Ascending aorta (tissue), 2 donors: ENCODE data around the gene CBARP. TPM values are rescaled to one million over a fixed set of nuclear protein-coding genes. Genes with fewer than 3 reads are reported as not detected.

ENCODE experiments used
- DNase-seq, 2 donors: peaks; one replicate each; pipeline ENCODE4 v3.0.0-alpha.2; 2019; ENCODE audit warnings: low spot score in 2 of 2
- H3K27ac ChIP-seq, 2 donors: fragments of 200-600 bp; sonication (generic); one replicate each; pipeline ENCODE4 v1.5.1; 2016 to 2017; ENCODE audit warnings: mild to moderate bottlenecking in 1 of 2
- H3K27me3 ChIP-seq: fragments of 200-600 bp; sonication (generic); one replicate; pipeline ENCODE4 v1.5.1; 2017
- H3K36me3 ChIP-seq, 2 donors: fragments of 200-600 bp; sonication (generic); one replicate each; pipeline ENCODE4 v1.5.1; 2016
- H3K4me1 ChIP-seq, 2 donors: fragments of 200-600 bp; sonication (generic); one replicate each; pipeline ENCODE4 v1.5.1; 2016 to 2017; ENCODE audit warnings: mild to moderate bottlenecking in 1 of 2
- H3K4me3 ChIP-seq, 2 donors: fragments of 200-600 bp; sonication (generic); one replicate each; pipeline ENCODE4 v1.5.1; 2016 to 2017; ENCODE audit warnings: mild to moderate bottlenecking in 1 of 2
- H3K9me3 ChIP-seq, 2 donors: fragments of 200-600 bp; sonication (generic); one replicate each; pipeline ENCODE4 v1.5.1; 2016
- intact Hi-C: fragments of 100-400 bp; cut with DNase I; formaldehyde crosslinking; loops from one replicate; pipeline ENCODE4 v1.15.1; 2023
- total RNA-seq: library from RNA; depleted of rRNA; stranded (reverse); fragments of >200 nt; gene quantifications from one replicate; pipeline ENCODE4 v1.1.0, GENCODE V29; 2016
- TF ChIP-seq, protein P1 (sequence below), 3 experiments: fragments of 200-600 bp in 2 of 3; fragments of 450-650 bp in 1 of 3; sonication (generic) in 2 of 3; IDR thresholded peaks; one replicate each; pipeline ENCODE4 v1.5.1; 2016 to 2019; ENCODE audit warnings: antibody characterized with exemption in 3 of 3, mild to moderate bottlenecking in 1 of 3, moderate library complexity in 1 of 3

The CBARP gene
- total RNA-seq, 1 donor from 2014 or later = 1.9 TPM

DNA sequence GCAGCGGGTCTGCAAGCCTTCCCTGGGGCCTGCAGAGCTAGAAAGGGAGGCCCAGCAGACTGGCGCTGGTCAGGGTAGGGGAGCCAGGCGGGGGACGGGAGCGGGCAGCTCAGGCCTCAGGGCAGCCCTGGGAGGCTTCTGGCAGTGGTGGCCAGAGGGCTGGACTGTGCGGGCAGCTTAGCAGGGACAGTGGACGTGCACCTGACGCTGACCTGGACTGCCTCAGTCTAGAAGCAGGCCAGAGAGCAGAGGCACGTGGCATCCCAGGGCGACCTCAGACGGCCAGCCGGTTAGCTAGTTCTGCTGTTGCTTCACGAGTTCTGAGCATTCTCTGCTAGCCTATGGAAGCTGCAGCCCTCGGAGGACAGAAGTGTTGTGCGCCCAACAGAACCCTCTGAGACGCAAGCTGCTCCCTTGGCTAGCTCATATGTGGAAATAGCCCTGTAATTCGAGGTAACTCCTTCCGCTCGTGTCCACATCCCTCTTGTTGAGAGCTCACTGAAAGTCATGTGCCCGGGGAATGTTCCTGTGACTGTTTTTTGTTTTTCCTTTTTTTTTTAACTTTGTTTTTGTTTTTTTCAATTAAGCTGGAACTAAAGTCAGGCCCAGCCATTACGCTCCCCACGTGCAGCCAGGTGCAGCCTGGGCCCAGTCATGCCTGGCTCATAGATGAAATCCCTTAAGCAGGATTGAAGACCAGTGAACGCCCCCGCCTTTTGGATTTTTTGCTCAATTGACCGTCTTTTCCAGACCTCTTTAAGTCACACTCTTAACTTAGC lies 35.6 kb upstream of the CBARP start:
- no peaks in the 10 kb centered on the region for H3K9me3 ChIP-seq
- peaks cover 35 to 59% of the 10 kb centered on the region in 2 donors for H3K4me1 ChIP-seq
- TF ChIP-seq, protein P1, sequence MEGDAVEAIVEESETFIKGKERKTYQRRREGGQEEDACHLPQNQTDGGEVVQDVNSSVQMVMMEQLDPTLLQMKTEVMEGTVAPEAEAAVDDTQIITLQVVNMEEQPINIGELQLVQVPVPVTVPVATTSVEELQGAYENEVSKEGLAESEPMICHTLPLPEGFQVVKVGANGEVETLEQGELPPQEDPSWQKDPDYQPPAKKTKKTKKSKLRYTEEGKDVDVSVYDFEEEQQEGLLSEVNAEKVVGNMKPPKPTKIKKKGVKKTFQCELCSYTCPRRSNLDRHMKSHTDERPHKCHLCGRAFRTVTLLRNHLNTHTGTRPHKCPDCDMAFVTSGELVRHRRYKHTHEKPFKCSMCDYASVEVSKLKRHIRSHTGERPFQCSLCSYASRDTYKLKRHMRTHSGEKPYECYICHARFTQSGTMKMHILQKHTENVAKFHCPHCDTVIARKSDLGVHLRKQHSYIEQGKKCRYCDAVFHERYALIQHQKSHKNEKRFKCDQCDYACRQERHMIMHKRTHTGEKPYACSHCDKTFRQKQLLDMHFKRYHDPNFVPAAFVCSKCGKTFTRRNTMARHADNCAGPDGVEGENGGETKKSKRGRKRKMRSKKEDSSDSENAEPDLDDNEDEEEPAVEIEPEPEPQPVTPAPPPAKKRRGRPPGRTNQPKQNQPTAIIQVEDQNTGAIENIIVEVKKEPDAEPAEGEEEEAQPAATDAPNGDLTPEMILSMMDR (IDR thresholded peaks at IDR 0.05) = no peak
- peaks cover 43 to 52% of the 10 kb centered on the region in 2 donors for H3K36me3 ChIP-seq
- DNase-seq = no peak
- peak overlapping the region in 1 of 2 donors; percentile 99 for H3K27ac ChIP-seq
- no peak overlapping the region for H3K4me3 ChIP-seq
- no peaks in the 10 kb centered on the region for H3K27me3 ChIP-seq
- intact Hi-C loops = no loop called here

DNA sequence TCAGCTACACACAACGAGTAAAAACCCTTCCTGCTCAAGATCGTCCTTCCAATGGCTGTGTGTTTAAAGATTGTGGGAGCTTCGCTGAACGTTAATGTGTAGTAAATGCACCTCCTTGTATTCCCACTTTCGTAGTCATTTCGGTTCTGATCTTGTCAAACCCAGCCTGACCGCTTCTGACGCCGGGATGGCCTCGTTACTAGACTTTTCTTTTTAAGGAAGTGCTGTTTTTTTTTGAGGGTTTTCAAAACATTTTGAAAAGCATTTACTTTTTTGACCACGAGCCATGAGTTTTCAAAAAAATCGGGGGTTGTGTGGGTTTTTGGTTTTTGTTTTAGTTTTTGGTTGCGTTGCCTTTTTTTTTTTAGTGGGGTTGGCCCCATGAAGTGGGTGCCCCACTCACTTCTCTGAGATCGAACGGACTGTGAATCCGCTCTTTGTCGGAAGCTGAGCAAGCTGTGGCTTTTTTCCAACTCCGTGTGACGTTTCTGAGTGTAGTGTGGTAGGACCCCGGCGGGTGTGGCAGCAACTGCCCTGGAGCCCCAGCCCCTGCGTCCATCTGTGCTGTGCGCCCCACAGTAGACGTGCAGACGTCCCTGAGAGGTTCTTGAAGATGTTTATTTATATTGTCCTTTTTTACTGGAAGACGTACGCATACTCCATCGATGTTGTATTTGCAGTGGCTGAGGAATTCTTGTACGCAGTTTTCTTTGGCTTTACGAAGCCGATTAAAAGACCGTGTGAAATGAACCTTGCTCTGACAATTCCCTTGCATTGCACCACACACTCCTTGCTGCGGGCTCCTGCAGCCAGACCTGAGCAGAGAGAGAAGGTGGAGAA lies 34.8 kb upstream of the CBARP start:
- Histone ChIP-seq H3K27ac (peak overlapping the region; percentile 6 to 95), H3K4me1 (peaks cover 38 to 67% of the 10 kb centered on the region in 2 donors), H3K4me3 (peak overlapping the region in 1 of 2 donors; percentile 71), H3K9me3 (no peaks in the 10 kb centered on the region), H3K27me3 (no peaks in the 10 kb centered on the region), H3K36me3 (peaks cover 43 to 50% of the 10 kb centered on the region in 2 donors)
- TF ChIP-seq, protein P1 (IDR thresholded peaks at IDR 0.05) = no peak
- no peak for DNase-seq
- intact Hi-C loops = no loop called here

DNA sequence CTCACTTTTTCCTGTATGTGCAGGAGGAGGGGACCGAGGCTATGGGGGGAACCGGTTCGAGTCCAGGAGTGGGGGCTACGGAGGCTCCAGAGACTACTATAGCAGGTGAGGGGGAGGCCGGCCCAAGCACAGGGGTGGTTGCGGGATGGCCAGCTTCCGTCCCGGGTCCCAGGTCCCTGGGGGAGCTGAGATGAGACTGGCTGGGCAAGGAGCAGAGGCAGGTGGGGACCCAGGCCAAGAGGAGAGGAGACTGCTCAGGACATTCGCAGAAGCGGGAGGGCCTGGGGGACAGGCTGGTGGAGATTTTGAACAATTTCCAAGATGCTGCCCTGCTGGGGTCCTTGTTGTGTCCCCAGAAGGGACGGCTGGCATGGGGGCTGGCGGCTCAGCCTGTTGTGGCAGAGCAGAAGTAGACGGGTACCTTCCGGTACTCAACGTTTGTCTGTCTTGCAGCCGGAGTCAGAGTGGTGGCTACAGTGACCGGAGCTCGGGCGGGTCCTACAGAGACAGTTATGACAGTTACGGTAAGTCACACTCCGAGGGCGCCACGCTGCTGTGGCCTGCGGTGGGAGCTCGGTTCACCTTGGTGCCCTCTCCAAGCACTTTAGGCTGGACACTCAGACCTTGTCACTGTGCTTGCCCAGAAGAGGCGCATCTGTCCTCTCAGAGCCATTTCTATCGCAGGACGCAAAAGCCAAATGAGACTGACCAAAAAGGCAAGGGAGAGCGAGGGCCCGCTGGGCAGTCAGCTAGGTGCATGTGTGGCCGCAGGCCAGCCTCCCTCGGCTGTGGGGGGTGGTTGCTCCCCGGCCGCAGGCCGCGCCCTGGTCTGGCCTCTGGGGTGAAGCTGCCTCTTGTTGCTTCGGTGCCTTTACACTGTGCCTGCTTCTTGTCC lies 34.0 kb upstream of the CBARP start:
- no peaks in the 10 kb centered on the region for H3K9me3 ChIP-seq
- intact Hi-C loops = no loop called here
- TF ChIP-seq, protein P1 (IDR thresholded peaks at IDR 0.05) = no peak
- H3K4me1 ChIP-seq = peaks cover 42 to 74% of the 10 kb centered on the region in 2 donors
- peak overlapping the region; percentile 94 to 95 for H3K27ac ChIP-seq
- no peaks in the 10 kb centered on the region for H3K27me3 ChIP-seq
- peak overlapping the region; percentile 71 to 88 for H3K4me3 ChIP-seq
- no peak for DNase-seq
- peaks cover 43 to 44% of the 10 kb centered on the region in 2 donors for H3K36me3 ChIP-seq

DNA sequence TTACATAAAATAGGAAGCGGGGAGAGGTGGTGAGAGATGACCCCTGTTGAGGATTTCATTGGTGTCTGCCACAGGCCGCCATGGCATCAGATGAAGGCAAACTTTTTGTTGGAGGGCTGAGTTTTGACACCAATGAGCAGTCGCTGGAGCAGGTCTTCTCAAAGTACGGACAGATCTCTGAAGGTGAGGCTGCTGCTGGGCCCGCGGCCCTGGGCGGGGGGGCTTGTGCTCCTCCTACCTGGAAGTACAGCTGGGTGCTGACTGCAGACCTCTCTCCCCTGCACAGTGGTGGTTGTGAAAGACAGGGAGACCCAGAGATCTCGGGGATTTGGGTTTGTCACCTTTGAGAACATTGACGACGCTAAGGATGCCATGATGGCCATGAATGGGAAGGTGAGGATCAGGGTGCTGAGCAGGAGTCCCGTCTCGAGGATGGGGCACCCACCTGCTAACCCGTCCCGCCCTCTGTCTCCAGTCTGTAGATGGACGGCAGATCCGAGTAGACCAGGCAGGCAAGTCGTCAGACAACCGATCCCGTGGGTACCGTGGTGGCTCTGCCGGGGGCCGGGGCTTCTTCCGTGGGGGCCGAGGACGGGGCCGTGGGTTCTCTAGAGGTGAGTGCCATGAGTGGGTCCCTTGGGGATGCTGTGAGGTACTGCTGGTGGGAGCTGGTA lies 33.2 kb upstream of the CBARP start:
- H3K36me3 ChIP-seq = peaks cover 43 to 44% of the 10 kb centered on the region in 2 donors
- peak overlapping the region; percentile 94 to 95 for H3K27ac ChIP-seq

More for the DNA sequence above, 33.2 kb upstream of the CBARP start:
- Histone ChIP-seq H3K27me3 (no peaks in the 10 kb centered on the region), H3K9me3 (no peaks in the 10 kb centered on the region), H3K4me1 (peaks cover 38 to 71% of the 10 kb centered on the region in 2 donors), H3K4me3 (peak overlapping the region; percentile 71 to 88)
- TF ChIP-seq, protein P1 (IDR thresholded peaks at IDR 0.05) = no peak
- no peak for DNase-seq
- intact Hi-C loops = no loop called here
